HepG2 (cell line): ENCODE results near the gene PATZ1. TPM values are rescaled to one million over a fixed set of nuclear protein-coding genes. Genes with fewer than 3 reads are reported as not detected.
A peak's percentile ranks its signal among the peaks of the same experiment; 100 is the strongest.

Source experiments
- ARNTL ChIP-seq: sonication (generic); formaldehyde crosslinking; IDR thresholded peaks from 2 replicates; pipeline ENCODE4 v1.4.0; 2020; ENCODE audit warnings: mild to moderate bottlenecking, missing genetic modification reagents
- BRD4 ChIP-seq: sonication (generic); formaldehyde crosslinking; IDR thresholded peaks from 2 replicates; pipeline ENCODE4 v1.4.0; 2020; ENCODE audit warnings: missing genetic modification reagents
- ELF4 ChIP-seq: sonication (generic); formaldehyde crosslinking; IDR thresholded peaks from 2 replicates; pipeline ENCODE4 v1.5.0; 2020; ENCODE audit warnings: missing genetic modification reagents, mild to moderate bottlenecking, moderate library complexity, borderline replicate concordance
- ETV6 ChIP-seq: sonication (generic); formaldehyde crosslinking; conservative IDR thresholded peaks from 2 replicates; pipeline ENCODE4 v1.4.0; 2020; ENCODE audit warnings: missing genetic modification reagents
- GATAD1 ChIP-seq: IDR thresholded peaks from 2 replicates; pipeline ENCODE4 v1.6.1; 2016; ENCODE audit warnings: missing genetic modification reagents, missing compliant biosample characterization
- KMT2B ChIP-seq: IDR thresholded peaks from 2 replicates; pipeline ENCODE4 v1.6.1; 2016; ENCODE audit warnings: missing genetic modification reagents, missing compliant biosample characterization
- NFATC3 ChIP-seq: sonication (generic); formaldehyde crosslinking; IDR thresholded peaks from 2 replicates; pipeline ENCODE4 v1.5.1; 2020; ENCODE audit warnings: mild to moderate bottlenecking, missing genetic modification reagents
- NRL ChIP-seq: sonication (generic); formaldehyde crosslinking; IDR thresholded peaks from 2 replicates; pipeline ENCODE4 v1.5.0; 2020; ENCODE audit warnings: missing genetic modification reagents, mild to moderate bottlenecking, moderate library complexity, borderline replicate concordance
- RBAK ChIP-seq: sonication (generic); formaldehyde crosslinking; IDR thresholded peaks from 2 replicates; pipeline ENCODE4 v1.5.1; 2020; ENCODE audit warnings: mild to moderate bottlenecking, missing genetic modification reagents
- SATB2 ChIP-seq: sonication (generic); formaldehyde crosslinking; IDR thresholded peaks from 2 replicates; pipeline ENCODE4 v1.5.0; 2020; ENCODE audit warnings: missing genetic modification reagents
- TAF1 ChIP-seq: sonication (generic); formaldehyde crosslinking; IDR thresholded peaks from 2 replicates; pipeline ENCODE4 v1.4.0; 2020; ENCODE audit warnings: missing genetic modification reagents
- THAP9 ChIP-seq: sonication (generic); formaldehyde crosslinking; IDR thresholded peaks from 2 replicates; pipeline ENCODE4; 2020; ENCODE audit warnings: missing genetic modification reagents, mild to moderate bottlenecking, borderline replicate concordance
- ZBTB7B ChIP-seq: sonication (generic); formaldehyde crosslinking; IDR thresholded peaks from 2 replicates; pipeline ENCODE4 v1.4.0; 2020; ENCODE audit warnings: missing genetic modification reagents
- ZNF382 ChIP-seq: sonication (generic); formaldehyde crosslinking; IDR thresholded peaks from 2 replicates; pipeline ENCODE4 v1.5.0; 2020; ENCODE audit warnings: missing genetic modification reagents, mild to moderate bottlenecking, borderline replicate concordance
- polyA plus RNA-seq, 8 experiments: library from polyadenylated mRNA; depleted of rRNA in 3 of 8; stranded (reverse) in 7 of 8; unstranded in 1 of 8; fragments of >200 nt; fragmentation: Illumina TruSeq in 4 of 8; extraction: Trizol in 4 of 8; gene quantifications; 2 replicates each; pipeline versions ENCODE4 v1.2.1 to v1.2.3, GENCODE V29; 2011 to 2016; ENCODE audit warnings: low read depth in 4 of 8, missing spikeins in 1 of 8, mixed read lengths in 1 of 8; ENCODE audit not compliant: insufficient read depth in 1 of 8
- total RNA-seq, 5 experiments: library from RNA; depleted of rRNA; stranded (reverse); fragments of >200 nt; fragmentation: Illumina TruSeq; extraction: Trizol; gene quantifications; 2 replicates each; pipeline ENCODE4 v1.2.3, GENCODE V29; 2016; ENCODE audit warnings: low read depth in 1 of 5
- TF ChIP-seq, protein P1 (sequence below): sonication (generic); formaldehyde crosslinking; IDR thresholded peaks from 2 replicates; pipeline ENCODE4 v1.4.0; 2020; ENCODE audit warnings: missing genetic modification reagents, borderline replicate concordance
- TF ChIP-seq, protein P2 (sequence below): sonication (generic); formaldehyde crosslinking; conservative IDR thresholded peaks from 2 replicates; pipeline ENCODE4 v1.4.0; 2020; ENCODE audit warnings: missing genetic modification reagents
- TF ChIP-seq, protein P3 (sequence below): sonication (generic); formaldehyde crosslinking; IDR thresholded peaks from 2 replicates; pipeline ENCODE4 v1.4.0; 2020; ENCODE audit warnings: mild to moderate bottlenecking, missing genetic modification reagents

Gene PATZ1
- total and polyA plus RNA-seq, 2 of the 13 experiments (the other 11 are each of a cell fraction or from before 2014, with no cell fraction given): 24.9 to 30.5 TPM

- TF ChIP-seq ZNF382 (CRISPR knock-in tag) (no peak), THAP9 (CRISPR knock-in tag) (no peak; the same call in 1 of the 2 replicates), ETV6 (CRISPR knock-in tag) (no peak; the same call in 1 of the 2 replicates), KMT2B (CRISPR knock-in tag) (peak; percentile 14; the same call in 1 of the 2 replicates), ELF4 (CRISPR knock-in tag) (no peak), GATAD1 (no peak), RBAK (no peak), ARNTL (CRISPR knock-in tag) (peak; percentile 29; the same call in 1 of the 2 replicates), TAF1 (CRISPR knock-in tag) (no peak; the same call in none of the 2 replicates), ZBTB7B (CRISPR knock-in tag) (peak; percentile 60; the same call in 1 of the 2 replicates), NFATC3 (CRISPR knock-in tag) (peak; percentile 52; the same call in 1 of the 2 replicates), SATB2 (CRISPR knock-in tag) (0 out of 2 replicates have a peak, but pooled peaks have one; percentile 25), BRD4 (peak; percentile 71), NRL (CRISPR knock-in tag) (peak; percentile 70; the same call in 1 of the 2 replicates)
- TF ChIP-seq, protein P1, sequence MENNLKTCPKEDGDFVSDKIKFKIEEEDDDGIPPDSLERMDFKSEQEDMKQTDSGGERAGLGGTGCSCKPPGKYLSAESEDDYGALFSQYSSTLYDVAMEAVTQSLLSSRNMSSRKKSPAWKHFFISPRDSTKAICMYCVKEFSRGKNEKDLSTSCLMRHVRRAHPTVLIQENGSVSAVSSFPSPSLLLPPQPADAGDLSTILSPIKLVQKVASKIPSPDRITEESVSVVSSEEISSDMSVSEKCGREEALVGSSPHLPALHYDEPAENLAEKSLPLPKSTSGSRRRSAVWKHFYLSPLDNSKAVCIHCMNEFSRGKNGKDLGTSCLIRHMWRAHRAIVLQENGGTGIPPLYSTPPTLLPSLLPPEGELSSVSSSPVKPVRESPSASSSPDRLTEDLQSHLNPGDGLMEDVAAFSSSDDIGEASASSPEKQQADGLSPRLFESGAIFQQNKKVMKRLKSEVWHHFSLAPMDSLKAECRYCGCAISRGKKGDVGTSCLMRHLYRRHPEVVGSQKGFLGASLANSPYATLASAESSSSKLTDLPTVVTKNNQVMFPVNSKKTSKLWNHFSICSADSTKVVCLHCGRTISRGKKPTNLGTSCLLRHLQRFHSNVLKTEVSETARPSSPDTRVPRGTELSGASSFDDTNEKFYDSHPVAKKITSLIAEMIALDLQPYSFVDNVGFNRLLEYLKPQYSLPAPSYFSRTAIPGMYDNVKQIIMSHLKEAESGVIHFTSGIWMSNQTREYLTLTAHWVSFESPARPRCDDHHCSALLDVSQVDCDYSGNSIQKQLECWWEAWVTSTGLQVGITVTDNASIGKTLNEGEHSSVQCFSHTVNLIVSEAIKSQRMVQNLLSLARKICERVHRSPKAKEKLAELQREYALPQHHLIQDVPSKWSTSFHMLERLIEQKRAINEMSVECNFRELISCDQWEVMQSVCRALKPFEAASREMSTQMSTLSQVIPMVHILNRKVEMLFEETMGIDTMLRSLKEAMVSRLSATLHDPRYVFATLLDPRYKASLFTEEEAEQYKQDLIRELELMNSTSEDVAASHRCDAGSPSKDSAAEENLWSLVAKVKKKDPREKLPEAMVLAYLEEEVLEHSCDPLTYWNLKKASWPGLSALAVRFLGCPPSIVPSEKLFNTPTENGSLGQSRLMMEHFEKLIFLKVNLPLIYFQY (CRISPR knock-in tag): no peak; the same call in 1 of the 2 replicates
- TF ChIP-seq, protein P2, sequence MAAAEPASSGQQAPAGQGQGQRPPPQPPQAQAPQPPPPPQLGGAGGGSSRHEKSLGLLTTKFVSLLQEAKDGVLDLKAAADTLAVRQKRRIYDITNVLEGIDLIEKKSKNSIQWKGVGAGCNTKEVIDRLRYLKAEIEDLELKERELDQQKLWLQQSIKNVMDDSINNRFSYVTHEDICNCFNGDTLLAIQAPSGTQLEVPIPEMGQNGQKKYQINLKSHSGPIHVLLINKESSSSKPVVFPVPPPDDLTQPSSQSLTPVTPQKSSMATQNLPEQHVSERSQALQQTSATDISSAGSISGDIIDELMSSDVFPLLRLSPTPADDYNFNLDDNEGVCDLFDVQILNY (CRISPR knock-in tag): 0 out of 2 replicates have a peak, but pooled peaks have one; percentile 13
- TF ChIP-seq, protein P3, sequence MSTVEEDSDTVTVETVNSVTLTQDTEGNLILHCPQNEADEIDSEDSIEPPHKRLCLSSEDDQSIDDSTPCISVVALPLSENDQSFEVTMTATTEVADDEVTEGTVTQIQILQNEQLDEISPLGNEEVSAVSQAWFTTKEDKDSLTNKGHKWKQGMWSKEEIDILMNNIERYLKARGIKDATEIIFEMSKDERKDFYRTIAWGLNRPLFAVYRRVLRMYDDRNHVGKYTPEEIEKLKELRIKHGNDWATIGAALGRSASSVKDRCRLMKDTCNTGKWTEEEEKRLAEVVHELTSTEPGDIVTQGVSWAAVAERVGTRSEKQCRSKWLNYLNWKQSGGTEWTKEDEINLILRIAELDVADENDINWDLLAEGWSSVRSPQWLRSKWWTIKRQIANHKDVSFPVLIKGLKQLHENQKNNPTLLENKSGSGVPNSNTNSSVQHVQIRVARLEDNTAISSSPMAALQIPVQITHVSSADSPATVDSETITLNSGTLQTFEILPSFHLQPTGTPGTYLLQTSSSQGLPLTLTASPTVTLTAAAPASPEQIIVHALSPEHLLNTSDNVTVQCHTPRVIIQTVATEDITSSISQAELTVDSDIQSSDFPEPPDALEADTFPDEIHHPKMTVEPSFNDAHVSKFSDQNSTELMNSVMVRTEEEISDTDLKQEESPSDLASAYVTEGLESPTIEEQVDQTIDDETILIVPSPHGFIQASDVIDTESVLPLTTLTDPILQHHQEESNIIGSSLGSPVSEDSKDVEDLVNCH (CRISPR knock-in tag): no peak
These were observed 646 bp upstream of the PATZ1 start (continued) for GRCh38 chr22:31346733-31347250.
